Measurements from ENCODE around the gene KLHL29.

Gene KLHL29

GRCh38 chr2:23753291-23754010 is 368.5 kb downstream of the KLHL29 start:
- H3K4me3 ChIP-seq (ENCODE audit: low read length), result no peak overlapping the region
- H3K27ac ChIP-seq (ENCODE audit: low read depth, low read length), result no peak overlapping the region
- no peak overlapping the region for H3K9ac ChIP-seq (ENCODE audit: low read length)
- H3K27me3 ChIP-seq (ENCODE audit: control insufficient read depth, insufficient read depth, low read length), result no peaks in the 10 kb centered on the region
- peaks cover 6% of the 10 kb centered on the region for H3K36me3 ChIP-seq (ENCODE audit: control insufficient read depth, insufficient read depth, low read length)
- H3K4me1 ChIP-seq (ENCODE audit: control insufficient read depth, insufficient read depth, low read length), result no peaks in the 10 kb centered on the region

DNA sequence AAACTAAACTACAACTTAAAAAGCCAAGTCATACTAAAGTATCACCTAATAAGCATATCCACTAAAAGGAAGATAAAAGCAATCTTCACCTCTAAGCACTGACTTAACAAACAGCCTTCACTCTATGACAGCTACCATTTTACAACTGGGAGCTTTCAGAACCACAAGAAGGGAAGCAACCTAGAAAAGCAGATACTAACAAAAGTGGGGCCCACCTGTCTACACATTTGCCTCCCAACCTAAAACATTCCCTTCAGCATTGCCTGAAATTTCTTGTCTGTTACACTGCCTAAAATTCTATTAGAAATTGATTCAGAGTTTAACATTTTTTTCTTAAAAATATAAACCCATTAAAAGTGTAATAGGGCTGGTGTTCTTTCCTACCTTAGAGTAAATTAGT is 370.0 kb downstream of the KLHL29 start:
- H3K27me3 ChIP-seq (ENCODE audit: control insufficient read depth, insufficient read depth, low read length), result no peaks in the 10 kb centered on the region
- H3K36me3 ChIP-seq (ENCODE audit: control insufficient read depth, insufficient read depth, low read length), result peaks cover 6% of the 10 kb centered on the region
- H3K27ac ChIP-seq (ENCODE audit: low read depth, low read length), result no peak overlapping the region
- no peak overlapping the region for H3K4me3 ChIP-seq (ENCODE audit: low read length)
- no peak overlapping the region for H3K9ac ChIP-seq (ENCODE audit: low read length)
- no peaks in the 10 kb centered on the region for H3K4me1 ChIP-seq (ENCODE audit: control insufficient read depth, insufficient read depth, low read length)

DNA sequence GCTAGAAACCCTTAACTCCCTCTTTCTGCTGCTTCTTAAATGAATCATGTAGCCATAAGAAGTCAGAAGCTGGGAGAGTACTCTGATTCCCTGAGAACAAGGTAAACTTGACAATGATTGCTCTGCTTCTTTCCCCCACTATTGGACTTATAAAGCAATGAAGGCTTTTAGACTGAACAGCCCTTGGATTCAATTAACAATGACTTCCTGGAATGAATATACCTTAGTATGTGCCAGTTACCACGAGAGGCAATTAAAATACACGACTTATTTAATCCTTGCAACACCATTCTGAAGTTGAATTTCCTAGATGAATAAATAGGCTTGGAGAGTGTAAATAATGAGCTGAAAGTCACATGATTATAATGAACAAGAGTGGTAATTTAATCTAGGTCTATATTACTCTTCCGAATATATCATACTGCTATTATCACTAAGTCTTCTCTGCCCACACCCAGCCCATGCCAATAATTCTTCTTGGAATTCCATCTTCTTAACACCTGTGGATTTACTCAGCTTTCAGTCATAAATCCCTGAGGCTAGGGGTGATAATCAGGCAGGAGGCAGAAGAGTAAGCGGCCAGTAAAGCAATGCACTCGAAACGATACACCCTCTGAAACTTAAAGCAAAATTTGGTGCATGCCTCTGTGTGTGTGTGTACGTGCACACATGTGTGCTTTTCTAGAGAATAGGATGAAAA is 371.8 kb downstream of the KLHL29 start:
- Histone ChIP-seq H3K27me3 (ENCODE audit: control insufficient read depth, insufficient read depth, low read length) (no peaks in the 10 kb centered on the region), H3K27ac (ENCODE audit: low read depth, low read length) (no peak overlapping the region), H3K9ac (ENCODE audit: low read length) (no peak overlapping the region), H3K4me3 (ENCODE audit: low read length) (no peak overlapping the region), H3K4me1 (ENCODE audit: control insufficient read depth, insufficient read depth, low read length) (no peaks in the 10 kb centered on the region), H3K36me3 (ENCODE audit: control insufficient read depth, insufficient read depth, low read length) (peaks cover 6% of the 10 kb centered on the region)

- H3K36me3 ChIP-seq (ENCODE audit: control insufficient read depth, insufficient read depth, low read length), result peaks cover 6% of the 10 kb centered on the region
- H3K27ac ChIP-seq (ENCODE audit: low read depth, low read length), result no peak overlapping the region
- no peaks in the 10 kb centered on the region for H3K27me3 ChIP-seq (ENCODE audit: control insufficient read depth, insufficient read depth, low read length)
- no peak overlapping the region for H3K4me3 ChIP-seq (ENCODE audit: low read length)
- no peaks in the 10 kb centered on the region for H3K4me1 ChIP-seq (ENCODE audit: control insufficient read depth, insufficient read depth, low read length)
- no peak overlapping the region for H3K9ac ChIP-seq (ENCODE audit: low read length)
These were observed 372.9 kb downstream of the KLHL29 start for GRCh38 chr2:23757686-23758433.
